Adrenal gland (tissue), 12 donors: Measurements from ENCODE around the gene SUCLG2. TPM values are rescaled to one million over a fixed set of nuclear protein-coding genes. Genes with fewer than 3 reads are reported as not detected.

Experiments used
- DNase-seq, 7 donors: peaks; one replicate each; pipeline ENCODE4 v3.0.0-alpha.2; 2019 to 2020
- H3K27ac ChIP-seq, 5 donors: fragments of 200-600 bp; sonication (generic) in 4 of 5; 1 replicate in 3 of 5; 2 replicates in 2 of 5; pipeline versions ENCODE4 v1.5.1 to v1.8.0; 2016 to 2020; ENCODE audit warnings: mild to moderate bottlenecking in 1 of 5
- H3K27me3 ChIP-seq: fragments of 200-600 bp; 2 replicates; pipeline ENCODE4 v1.8.0; 2021
- H3K36me3 ChIP-seq, 2 donors: fragments of 200-600 bp; replicated peaks in 1 of 2; 1 replicate in 1 of 2; 2 replicates in 1 of 2; pipeline versions ENCODE4 v1.5.1 to v1.8.0; 2018 to 2022
- H3K4me1 ChIP-seq, 2 donors: fragments of 200-600 bp; replicated peaks in 1 of 2; 1 replicate in 1 of 2; 2 replicates in 1 of 2; pipeline versions ENCODE4 v1.5.1 to v1.8.0; 2018 to 2021
- H3K4me3 ChIP-seq, 4 donors: fragments of 200-600 bp; sonication (generic) in 3 of 4; one replicate each; pipeline ENCODE4 v1.5.1; 2016 to 2018
- H3K9me3 ChIP-seq, 3 donors: fragments of 200-600 bp; sonication (generic) in 1 of 3; replicated peaks in 1 of 3; 1 replicate in 2 of 3; 2 replicates in 1 of 3; pipeline versions ENCODE4 v1.5.1 to v1.8.0; 2016 to 2021
- POLR2A ChIP-seq, 2 donors: fragments of 450-650 bp; IDR thresholded peaks; one replicate each; pipeline ENCODE4 v1.6.1; 2017; ENCODE audit warnings: antibody characterized with exemption in 2 of 2, mild to moderate bottlenecking in 2 of 2, moderate library complexity in 1 of 2
- WGBS, 4 donors: extraction: QIAGEN DNeasy Blood & Tissue Kit in 2 of 4; methylation state at CpG; one replicate each; pipeline versions ENCODE4 v1.1.5 to v1.1.7; 2013 to 2017; 5-methylcytosine and 5-hydroxymethylcytosine counted together
- intact Hi-C, 2 donors: fragments of 100-400 bp; cut with DNase I; formaldehyde crosslinking; loops; one replicate each; pipeline versions ENCODE4 v1.14.1 to v1.15.0; 2022 to 2023
- polyA plus RNA-seq, 3 donors: library from polyadenylated mRNA; stranded (reverse); fragments of 200-250 nt in 2 of 3; fragments of 350-450 nt in 1 of 3; fragmentation: Illumina TruSeq in 1 of 3; extraction: RNeasy Lipid Tissue Mini Kit (QIAGEN cat#74804) in 1 of 3; gene quantifications; one replicate each; pipeline ENCODE4 v1.2.3, GENCODE V29; 2013 to 2014
- total RNA-seq, 9 donors: library from RNA; depleted of rRNA in 4 of 9; stranded (reverse); fragments of >200 nt in 4 of 9; fragments of 120-200 nt in 1 of 9; fragmentation: NEBNext Ultra II Directional in 1 of 9; extraction: Animal tissue kit (Norgen Biotek cat#: 25700) in 1 of 9; gene quantifications; one replicate each; pipeline versions ENCODE4 v1.1.0 to v1.2.4, GENCODE V29; 2013 to 2023
- TF ChIP-seq, protein P1 (sequence below), 6 experiments: fragments of 450-650 bp in 4 of 6; fragments of 200-600 bp in 2 of 6; sonication (generic) in 1 of 6; IDR thresholded peaks; 1 replicate in 5 of 6; 2 replicates in 1 of 6; pipeline versions ENCODE4 v1.5.1 to v1.8.0; 2016 to 2021; ENCODE audit warnings: antibody characterized with exemption in 6 of 6, mild to moderate bottlenecking in 2 of 6, moderate library complexity in 1 of 6
- donor health status: healthy with polysubstance abuse.
- donor health status: Bipolar disorder and iron deficiency.
- donor health status: DM: yes; HTN: yes; CAD: no.
- donor health status: DM: no; HTN: no; CAD: no.
- donor health status: DM: no; HTN: no; CAD: no.
- donor health status: DM: yes; HTN: yes; CAD: no.

The SUCLG2 gene
- total and polyA plus RNA-seq, 12 donors, result 24.4 to 115 (median 69.6) TPM

DNA sequence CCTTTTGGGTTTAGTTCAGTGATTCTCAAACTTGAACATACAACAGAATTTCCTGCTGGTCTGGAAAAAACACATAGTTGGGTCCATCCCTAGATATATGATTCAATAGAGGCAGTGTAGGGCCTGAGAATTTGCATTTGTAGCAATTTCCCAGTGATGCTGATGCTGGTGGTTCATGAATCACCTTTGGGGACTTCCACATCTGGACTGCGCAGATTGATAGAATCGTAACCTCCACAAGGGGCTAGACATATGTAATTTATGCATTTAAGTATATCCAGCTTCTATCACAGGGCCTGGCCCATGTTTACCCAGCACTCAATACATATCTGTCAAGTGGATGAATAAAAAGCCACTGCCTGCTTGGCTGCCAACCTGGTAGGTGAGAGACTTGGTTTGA is 33.8 kb upstream of the SUCLG2 start:
- H3K27ac ChIP-seq, result no peak overlapping the region
- no peaks in the 10 kb centered on the region for H3K27me3 ChIP-seq
- no peaks in the 10 kb centered on the region for H3K36me3 ChIP-seq
- 94 to 98% (median 97%) methylated on average over 2 of the region's 2 CpGs for WGBS, 4 donors
- intact Hi-C loops, result no loop called here
- DNase-seq, result no peak
- TF ChIP-seq POLR2A (IDR thresholded peaks at IDR 0.05), result no peak
- TF ChIP-seq, protein P1, sequence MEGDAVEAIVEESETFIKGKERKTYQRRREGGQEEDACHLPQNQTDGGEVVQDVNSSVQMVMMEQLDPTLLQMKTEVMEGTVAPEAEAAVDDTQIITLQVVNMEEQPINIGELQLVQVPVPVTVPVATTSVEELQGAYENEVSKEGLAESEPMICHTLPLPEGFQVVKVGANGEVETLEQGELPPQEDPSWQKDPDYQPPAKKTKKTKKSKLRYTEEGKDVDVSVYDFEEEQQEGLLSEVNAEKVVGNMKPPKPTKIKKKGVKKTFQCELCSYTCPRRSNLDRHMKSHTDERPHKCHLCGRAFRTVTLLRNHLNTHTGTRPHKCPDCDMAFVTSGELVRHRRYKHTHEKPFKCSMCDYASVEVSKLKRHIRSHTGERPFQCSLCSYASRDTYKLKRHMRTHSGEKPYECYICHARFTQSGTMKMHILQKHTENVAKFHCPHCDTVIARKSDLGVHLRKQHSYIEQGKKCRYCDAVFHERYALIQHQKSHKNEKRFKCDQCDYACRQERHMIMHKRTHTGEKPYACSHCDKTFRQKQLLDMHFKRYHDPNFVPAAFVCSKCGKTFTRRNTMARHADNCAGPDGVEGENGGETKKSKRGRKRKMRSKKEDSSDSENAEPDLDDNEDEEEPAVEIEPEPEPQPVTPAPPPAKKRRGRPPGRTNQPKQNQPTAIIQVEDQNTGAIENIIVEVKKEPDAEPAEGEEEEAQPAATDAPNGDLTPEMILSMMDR (IDR thresholded peaks at IDR 0.05), result no peak
- no peaks in the 10 kb centered on the region for H3K4me1 ChIP-seq
- no peaks in the 10 kb centered on the region for H3K9me3 ChIP-seq
- no peak overlapping the region for H3K4me3 ChIP-seq

DNA sequence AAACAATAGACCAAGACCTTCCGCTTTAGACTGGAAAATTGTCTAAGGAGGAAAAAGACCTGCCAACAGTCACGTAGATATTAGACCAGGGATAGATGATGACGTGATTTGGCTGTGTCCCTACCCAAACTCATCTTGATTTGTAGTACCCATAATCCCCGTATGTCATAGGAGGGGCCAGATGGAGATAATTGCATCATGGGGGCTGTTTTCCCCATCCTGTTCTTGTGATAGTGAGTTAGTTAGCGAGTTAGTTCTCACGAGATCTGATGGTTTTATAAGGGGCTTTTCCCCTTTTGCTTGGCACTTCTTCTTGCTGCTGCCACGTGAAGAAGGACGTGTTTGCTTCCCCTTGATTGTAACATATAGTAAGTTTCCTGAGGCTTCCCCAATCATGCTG is 31.7 kb upstream of the SUCLG2 start:
- DNase-seq, result no peak
- WGBS, 4 donors, result 86 to 92% (median 88%) methylated on average over 8 of the region's 8 CpGs
- no peaks in the 10 kb centered on the region for H3K36me3 ChIP-seq
- no peaks in the 10 kb centered on the region for H3K27me3 ChIP-seq
- no peaks in the 10 kb centered on the region for H3K9me3 ChIP-seq
- H3K4me3 ChIP-seq, result no peak overlapping the region
- no peak for TF ChIP-seq POLR2A (IDR thresholded peaks at IDR 0.05)
- TF ChIP-seq, protein P1 (IDR thresholded peaks at IDR 0.05), result no peak
- H3K4me1 ChIP-seq, result no peaks in the 10 kb centered on the region
- intact Hi-C loops, result no loop called here
- H3K27ac ChIP-seq, result no peak overlapping the region

DNA sequence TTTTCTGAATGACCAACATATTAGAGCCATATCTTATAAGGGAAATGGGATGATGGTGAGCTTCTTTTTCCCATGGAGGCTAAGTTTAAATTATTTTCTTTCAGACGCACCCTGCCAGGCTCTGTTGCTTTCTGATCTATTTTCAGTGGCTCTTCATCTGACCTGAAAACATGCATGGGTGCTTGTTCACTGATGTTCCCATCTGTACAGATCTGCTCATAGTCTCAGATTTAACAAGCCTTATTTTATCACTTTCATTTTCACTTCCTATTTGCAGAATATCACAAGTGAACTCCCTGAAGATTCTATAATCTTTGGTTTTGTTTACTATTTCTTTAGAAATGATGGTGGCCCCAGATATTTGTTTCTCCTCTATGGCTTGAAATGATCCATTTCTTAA is 31.1 kb upstream of the SUCLG2 start:
- H3K27ac ChIP-seq, result no peak overlapping the region
- H3K36me3 ChIP-seq, result no peaks in the 10 kb centered on the region
- DNase-seq, result no peak
- H3K4me1 ChIP-seq, result no peaks in the 10 kb centered on the region
- whole genome bisulfite sequencing, 4 donors, result 51 to 68% (median 64%) methylated on average over 1 of the region's 1 CpG
- TF ChIP-seq, protein P1 (IDR thresholded peaks at IDR 0.05), result no peak
- no peak for TF ChIP-seq POLR2A (IDR thresholded peaks at IDR 0.05)
- peak overlapping the region in 1 of 4 donors; percentile 20 for H3K4me3 ChIP-seq
- intact Hi-C loops, result no loop called here
- H3K9me3 ChIP-seq, result no peaks in the 10 kb centered on the region
- H3K27me3 ChIP-seq, result no peaks in the 10 kb centered on the region

DNA sequence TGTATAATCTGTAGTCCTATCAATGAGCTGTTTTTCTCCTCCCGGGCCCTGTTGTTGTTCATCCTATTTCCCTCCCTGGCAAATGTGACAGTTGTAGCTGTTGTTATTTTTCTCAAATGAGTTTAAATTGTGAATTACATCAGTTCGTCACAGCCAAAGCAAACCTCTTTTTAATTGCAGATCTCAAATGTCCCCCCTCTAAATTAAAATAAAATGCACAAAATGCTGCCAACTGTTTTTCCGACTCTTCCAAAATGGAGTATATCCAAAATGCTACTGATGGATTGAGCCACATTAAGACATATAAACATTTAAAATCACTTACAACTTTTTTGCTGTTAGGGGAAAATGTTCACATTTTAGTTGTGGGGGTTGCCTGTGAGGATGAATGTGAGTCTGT is 29.8 kb upstream of the SUCLG2 start:
- Histone ChIP-seq H3K27ac (no peak overlapping the region), H3K4me1 (no peaks in the 10 kb centered on the region), H3K9me3 (no peaks in the 10 kb centered on the region), H3K4me3 (no peak overlapping the region), H3K27me3 (no peaks in the 10 kb centered on the region), H3K36me3 (no peaks in the 10 kb centered on the region)
- intact Hi-C loops, result no loop called here
- TF ChIP-seq POLR2A (IDR thresholded peaks at IDR 0.05), result no peak
- TF ChIP-seq, protein P1 (IDR thresholded peaks at IDR 0.05), result no peak
- no peak for DNase-seq
- WGBS, 4 donors, result 87 to 97% (median 96%) methylated on average over 3 of the region's 3 CpGs
